ENCODE results near the gene TMEM97.
"Not testable (repeated sequence)": the region's sequence is repeated elsewhere in the genome, so short reads cannot be mapped to it uniquely, and the experiment has no call there.

TMEM97 gene

DNA sequence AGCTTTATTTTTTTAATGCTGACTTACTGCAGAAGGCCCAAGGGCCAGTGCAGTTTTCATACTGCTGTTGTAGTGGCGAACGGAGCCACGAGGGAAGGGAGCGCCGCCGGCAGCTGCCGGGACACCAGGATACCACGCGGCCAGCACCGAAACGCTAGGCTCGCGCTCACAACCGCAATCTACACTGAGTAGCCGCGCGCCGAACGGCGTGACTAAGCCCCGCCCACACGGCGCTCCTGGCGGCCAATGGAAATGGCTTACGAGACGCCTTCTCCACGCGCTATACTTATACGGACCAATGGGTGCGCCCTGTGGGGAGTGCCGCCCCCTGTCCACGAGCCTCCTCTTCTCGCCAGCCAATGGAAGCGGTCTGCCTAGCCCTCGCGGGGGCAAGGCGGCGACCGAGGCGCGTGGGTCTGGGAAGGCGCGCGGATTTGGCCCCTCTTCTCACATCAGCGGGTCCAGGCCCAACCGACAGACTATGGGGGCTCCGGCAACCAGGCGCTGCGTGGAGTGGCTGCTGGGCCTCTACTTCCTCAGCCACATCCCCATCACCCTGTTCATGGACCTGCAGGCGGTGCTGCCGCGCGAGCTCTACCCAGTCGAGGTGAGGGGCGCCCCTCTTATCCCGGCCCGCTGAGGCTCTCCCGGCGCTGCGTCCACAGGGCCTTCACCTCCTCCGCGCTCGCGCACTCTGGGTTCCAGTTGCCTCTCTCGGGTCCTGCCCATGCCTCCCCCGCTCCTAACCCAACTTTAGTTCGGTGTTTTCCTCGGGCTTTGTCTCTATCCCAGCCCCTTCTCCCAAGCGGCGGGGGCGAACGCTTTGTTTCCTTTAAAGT is at the start of gene TMEM97:
Gene TMEM97, plus strand, starts transcription at position 442 of the 839 bp plus-strand sequence. Its CDS starts 40 bp downstream, at position 482.
- DNase-seq, result peak; percentile 99

GRCh38 chr17:28270055-28270454 is 48.9 kb upstream of the TMEM97 start:
- DNase-seq, result no peak

DNA sequence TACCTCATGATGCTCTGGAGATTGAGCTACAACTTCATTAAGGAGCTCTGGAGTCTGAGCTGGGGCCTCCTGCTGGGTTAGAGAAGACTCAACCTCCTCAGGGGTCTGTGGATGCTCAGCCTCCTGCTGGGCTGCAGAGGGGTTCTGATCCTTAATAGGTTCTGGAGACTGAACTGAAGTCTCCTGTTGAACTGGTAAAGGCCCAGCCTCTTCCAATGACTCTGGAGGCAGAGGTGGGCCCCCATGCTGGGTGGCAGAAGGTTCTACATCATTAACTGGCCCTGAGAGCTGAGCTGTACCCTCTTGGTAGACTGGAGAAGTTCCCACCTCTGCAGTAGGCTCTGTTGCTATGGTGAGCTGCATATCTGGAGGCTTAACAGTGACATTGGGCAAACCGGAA is 48.1 kb upstream of the TMEM97 start:
- no peak for DNase-seq

DNA sequence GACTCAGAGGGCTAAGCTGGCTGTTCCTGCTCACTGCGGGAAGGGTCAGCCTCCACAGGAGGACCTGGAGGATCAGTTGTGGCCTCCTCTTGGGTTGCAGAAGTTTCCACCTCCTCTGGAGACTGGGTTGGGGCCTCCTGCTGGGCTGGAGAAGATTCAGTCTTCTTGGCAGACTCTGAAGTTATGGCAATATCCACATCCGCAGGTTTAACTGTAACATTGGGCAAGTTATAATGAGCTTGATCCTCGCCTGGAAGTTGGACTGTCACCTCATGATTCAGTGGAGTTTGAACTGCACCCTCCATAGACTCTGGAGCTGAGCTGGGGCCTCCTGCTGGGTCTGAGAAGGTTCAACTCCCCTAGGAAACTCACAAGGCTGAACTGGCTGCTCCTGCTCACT is 47.6 kb upstream of the TMEM97 start:
- DNase-seq, result no peak

DNA sequence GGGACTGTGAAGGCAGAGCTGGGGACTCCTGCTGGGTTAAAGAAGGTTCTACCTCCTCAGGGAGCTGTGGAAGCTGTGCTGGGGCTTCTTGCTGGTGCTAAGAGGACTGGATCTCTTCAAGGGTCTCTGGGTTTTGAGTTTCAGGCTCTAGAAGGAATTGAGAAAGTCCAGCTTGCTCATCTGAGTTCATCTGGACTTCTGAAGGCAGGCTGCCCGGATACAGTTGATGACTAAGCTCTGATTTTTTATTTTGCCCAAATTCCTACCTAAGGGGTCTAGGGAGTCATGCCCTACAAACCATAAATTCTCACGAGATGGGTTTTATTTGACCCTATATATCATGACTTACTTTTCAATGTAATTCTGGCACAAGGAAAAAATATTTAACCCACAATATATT is 46.8 kb upstream of the TMEM97 start:
- DNase-seq, result no peak

DNA sequence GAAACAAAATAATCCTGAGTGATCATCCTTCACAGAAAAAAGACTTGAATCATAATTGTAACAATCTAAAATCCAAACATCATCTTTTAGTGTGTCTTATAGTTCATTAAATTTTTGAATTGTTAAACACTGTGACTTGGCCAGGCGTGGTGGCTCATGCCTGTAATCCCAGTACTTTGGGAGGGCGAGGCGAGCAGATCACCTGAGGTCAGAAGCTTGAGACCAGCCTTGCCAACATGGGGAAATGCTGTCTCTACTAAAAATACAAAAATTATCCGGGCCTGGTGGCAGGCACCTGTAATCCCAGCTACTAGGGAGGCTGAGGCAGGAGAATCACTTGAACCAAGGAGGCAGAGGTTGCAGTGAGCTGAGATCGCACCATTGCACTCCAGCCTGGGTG is 45.7 kb upstream of the TMEM97 start:
- DNase-seq, result not testable (repeated sequence)

DNA sequence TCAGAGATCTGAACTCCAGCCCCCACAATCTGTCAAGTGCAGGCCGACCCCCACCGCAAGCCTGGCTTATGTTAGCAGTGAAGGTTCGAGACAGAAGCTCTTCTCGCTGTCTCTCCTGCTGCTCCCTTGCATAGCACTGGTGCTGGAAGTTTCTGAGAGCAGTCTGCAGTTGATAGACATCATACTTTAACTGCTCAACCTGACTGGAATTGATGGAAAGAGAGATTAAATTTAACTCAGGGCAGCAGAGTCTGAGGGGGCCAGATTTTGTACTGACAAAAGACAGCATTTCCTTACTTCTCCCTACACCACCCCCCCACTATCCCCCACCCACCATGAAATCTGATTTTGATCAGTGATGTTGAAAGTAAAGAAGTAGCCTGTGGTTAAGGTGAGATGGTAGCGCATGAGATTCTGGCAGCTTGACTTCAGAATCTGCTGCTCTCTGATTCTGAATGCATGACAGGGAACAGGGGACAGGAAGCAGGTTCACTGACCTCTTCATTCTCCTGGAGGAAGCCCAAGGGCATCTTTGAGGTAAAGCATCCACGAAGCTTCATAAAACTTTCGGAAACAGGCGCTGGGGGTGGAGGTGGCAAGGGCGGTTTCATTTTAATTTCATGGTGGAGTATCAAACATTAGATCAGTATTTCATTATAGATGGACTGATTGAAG is 44.3 kb upstream of the TMEM97 start:
- no peak for DNase-seq

DNA sequence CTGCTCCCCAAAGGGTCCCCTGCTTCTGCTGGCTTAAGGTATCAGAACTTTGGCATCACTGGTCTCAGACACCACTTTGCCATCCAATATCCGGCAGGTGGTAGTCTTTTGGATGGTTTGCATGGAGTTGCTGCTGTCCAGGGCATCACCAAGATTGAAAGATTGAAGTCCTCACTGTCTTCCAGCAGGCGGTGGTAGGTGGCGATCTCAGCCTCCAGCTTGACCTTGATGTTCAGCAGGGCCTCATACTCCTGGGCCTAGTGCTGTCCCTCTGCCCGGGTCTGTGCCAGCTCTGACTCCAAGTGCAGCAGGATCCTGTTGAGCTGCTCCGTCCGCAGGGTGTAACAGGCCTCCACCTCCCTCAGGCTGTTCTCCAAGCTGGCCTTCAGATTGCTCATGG is 43.0 kb upstream of the TMEM97 start:
- no peak for DNase-seq

GRCh38 chr17:28279411-28279810 is 39.6 kb upstream of the TMEM97 start:
- no peak for DNase-seq

- no peak for DNase-seq
Measured at GRCh38 chr17:28280826-28281225, 38.2 kb upstream of the TMEM97 start.

- DNase-seq, result no peak
Measured at GRCh38 chr17:28282596-28282995, 36.4 kb upstream of the TMEM97 start.

DNA sequence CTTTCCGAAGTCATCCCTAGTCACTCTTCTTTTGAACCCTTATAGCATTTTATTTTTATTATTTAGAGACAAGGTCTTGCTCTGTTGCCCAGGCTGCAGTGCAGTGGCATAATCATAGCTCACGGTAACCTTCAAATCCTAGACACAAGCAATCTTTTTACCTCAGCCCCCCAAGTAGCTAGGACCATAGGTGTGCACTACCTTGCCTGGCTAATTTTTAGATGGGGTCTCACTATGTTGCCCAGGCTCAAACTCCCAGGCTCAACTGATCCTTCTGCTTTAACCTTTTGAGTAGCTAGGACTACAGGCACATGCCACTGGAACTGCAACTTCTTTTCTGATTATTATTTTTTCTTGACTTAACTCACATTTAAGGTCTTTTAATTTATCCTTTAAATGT is 33.0 kb upstream of the TMEM97 start:
- no peak for DNase-seq

DNA sequence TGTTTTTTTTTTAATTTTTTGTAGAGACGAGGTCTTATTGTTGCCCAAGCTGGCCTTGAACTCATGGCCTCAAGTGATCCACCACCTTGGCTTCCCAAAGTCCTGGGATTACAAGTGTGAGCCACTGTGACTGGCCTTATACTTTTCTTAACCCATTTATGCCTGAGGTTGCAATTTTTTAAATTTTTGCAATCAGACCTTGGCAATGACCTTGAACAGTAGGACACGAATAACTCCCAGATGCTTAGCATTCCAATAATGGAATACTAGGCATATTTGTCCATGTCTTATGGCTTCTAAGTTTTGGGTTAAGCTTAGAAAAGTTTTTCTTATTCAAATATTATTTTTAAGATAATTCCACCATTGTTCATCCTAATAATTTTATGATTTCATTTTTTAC is 28.3 kb upstream of the TMEM97 start:
- no peak for DNase-seq

DNA sequence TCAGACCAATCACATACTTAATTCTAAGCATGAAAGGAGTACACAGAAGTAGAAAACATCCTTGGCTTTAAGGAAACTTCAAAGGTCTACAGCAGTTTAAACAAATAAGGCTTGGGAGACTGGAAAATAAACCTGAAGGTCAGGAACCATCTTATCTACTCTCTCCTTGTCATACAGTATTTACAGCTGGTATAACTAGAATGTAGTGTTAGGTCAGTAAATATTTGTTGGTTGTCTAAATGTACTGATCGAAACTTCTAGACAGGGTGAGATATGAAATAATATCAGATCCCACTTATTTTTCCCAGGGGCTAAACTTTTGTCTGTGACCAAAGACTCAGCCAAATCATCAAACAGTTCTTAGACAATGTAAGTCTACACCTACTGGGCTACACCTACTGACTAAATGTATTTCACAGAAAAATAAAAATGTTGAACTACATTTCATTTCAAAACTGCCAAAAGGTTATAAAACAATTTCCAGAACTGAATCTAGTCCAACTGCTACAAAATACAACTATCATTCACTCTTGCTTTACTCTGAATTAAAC is 27.1 kb upstream of the TMEM97 start:
- DNase-seq, result no peak

DNA sequence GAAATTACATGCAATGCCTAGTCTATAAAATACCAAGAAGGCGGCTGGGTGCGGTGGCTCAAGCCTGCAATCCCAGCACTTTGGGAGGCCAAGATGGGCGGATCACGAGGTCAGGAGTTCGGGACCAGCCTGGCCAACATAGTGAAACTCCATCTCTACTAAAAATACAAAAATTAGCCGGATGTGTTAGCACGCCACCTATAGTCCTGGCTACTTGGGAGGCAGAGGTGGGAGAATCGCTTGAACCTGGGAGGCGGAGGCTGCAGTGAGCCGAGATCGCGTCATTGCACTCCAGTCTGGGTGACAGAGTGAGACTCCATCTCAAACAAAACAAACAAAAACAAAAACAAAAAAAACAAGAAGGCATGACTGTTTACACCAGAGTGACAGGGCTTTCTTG is 26.1 kb upstream of the TMEM97 start:
- not testable (repeated sequence) for DNase-seq

GRCh38 chr17:28293994-28294393 is 25.0 kb upstream of the TMEM97 start:
- no peak for DNase-seq

- no peak for DNase-seq
Measured at GRCh38 chr17:28295677-28296578, 23.1 kb upstream of the TMEM97 start.

DNA sequence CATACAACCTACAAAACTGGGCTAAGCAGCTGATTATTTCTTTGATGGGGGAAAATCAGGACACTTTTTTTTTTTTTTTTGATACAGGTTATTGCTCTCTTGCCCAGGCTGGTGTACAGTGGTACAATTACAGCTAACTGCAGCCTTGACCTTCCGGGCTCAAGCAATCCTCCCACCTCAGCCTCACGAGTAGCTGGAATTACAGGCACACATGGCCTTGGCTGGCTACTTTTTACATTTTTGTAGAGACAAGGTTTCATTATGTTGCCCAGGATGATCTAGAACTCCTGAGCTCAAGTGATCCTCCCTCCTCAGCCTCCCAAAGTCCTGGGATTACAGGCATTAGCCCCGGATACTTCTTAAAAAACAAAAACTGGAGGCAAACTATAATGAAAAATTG is 20.6 kb upstream of the TMEM97 start:
- no peak for DNase-seq

- DNase-seq, result no peak
Measured at GRCh38 chr17:28306954-28307401, 12.0 kb upstream of the TMEM97 start.

- no peak for DNase-seq
Measured at GRCh38 chr17:28313841-28314240, 5.2 kb upstream of the TMEM97 start.

DNA sequence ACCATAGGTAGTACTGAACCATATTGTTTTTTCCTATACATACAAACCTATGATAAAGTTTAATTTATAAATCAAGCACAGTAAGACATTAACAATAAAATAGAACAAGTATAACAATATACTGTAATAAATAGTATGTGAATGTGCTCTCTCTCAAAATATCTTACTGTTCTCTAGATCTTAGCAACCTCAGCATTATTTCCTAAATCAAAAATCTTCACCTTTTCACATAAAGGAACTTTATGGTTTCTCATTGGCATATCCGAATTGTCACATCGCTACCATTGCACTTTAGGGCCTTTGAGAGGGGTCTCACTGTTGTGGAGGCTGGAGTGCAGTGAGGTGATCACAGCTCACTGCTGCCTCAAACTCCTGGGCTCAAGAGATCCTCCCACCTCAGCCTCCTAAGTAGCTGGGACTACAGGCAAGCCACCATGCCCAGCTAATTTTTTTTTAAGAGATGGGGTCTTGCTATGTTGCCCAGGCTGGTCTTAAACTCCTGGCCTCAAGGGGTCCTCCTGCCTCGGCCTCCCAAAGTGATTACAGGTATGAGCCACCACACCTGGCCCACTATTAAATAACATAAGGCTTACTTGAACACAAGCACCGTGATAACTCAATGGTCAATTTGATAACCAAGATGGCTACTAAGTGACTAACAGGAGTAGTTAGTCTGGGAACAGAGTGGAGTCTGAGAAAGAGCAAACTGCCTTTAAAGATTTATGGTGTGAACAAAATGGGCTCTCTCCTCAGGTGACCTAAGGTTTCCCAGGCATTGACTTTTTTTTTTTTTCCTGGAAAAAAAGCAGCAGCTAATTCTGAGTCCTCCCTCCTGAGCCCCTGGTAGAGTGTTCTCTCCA is 2.9 kb upstream of the TMEM97 start:
- no peak for DNase-seq

All from NCI-H526 treated with DMSO at 0.1 percent for 48 hours (cell line).